Ishikawa (cell line): ENCODE data around the gene SLC25A52.

Experiments used
- CEBPB ChIP-seq: IDR thresholded peaks from 2 replicates; pipeline ENCODE4 v1.6.1; 2012
- CREB1 ChIP-seq: IDR thresholded peaks from 2 replicates; pipeline ENCODE4 v1.6.1; 2012; ENCODE audit warnings: low read depth
- EGR1 ChIP-seq: IDR thresholded peaks from 2 replicates; pipeline ENCODE4 v1.6.1; 2012
- EP300 ChIP-seq: IDR thresholded peaks from 2 replicates; pipeline ENCODE4 v1.6.1; 2012; ENCODE audit warnings: borderline replicate concordance
- FOXM1 ChIP-seq: IDR thresholded peaks from 2 replicates; pipeline ENCODE4 v1.6.1; 2012; ENCODE audit warnings: low read depth, borderline replicate concordance
- NFIC ChIP-seq: IDR thresholded peaks from 2 replicates; pipeline ENCODE4 v1.6.1; 2012
- RAD21 ChIP-seq: IDR thresholded peaks from 2 replicates; pipeline ENCODE4 v1.6.1; 2012; ENCODE audit warnings: low read depth
- REST ChIP-seq: IDR thresholded peaks from 2 replicates; pipeline ENCODE4 v1.6.1; 2012; ENCODE audit warnings: low read depth, mild to moderate bottlenecking
- TAF1 ChIP-seq: IDR thresholded peaks from 2 replicates; pipeline ENCODE4 v1.6.1; 2012; ENCODE audit warnings: low read depth, mild to moderate bottlenecking
- TCF12 ChIP-seq: IDR thresholded peaks from 2 replicates; pipeline ENCODE4 v1.6.1; 2012; ENCODE audit warnings: low read depth
- TEAD4 ChIP-seq: IDR thresholded peaks from 2 replicates; pipeline ENCODE4 v1.6.1; 2012
- USF1 ChIP-seq: IDR thresholded peaks from 2 replicates; pipeline ENCODE4 v1.6.1; 2012
- YY1 ChIP-seq: IDR thresholded peaks from 2 replicates; pipeline ENCODE4 v1.6.1; 2012; ENCODE audit warnings: low read depth
- ZBTB7A ChIP-seq: IDR thresholded peaks from 2 replicates; pipeline ENCODE4 v1.6.1; 2012; ENCODE audit warnings: low read depth
- TF ChIP-seq, protein P1 (sequence below): IDR thresholded peaks from 2 replicates; pipeline ENCODE4 v1.6.1; 2012

The SLC25A52 gene, protein sequence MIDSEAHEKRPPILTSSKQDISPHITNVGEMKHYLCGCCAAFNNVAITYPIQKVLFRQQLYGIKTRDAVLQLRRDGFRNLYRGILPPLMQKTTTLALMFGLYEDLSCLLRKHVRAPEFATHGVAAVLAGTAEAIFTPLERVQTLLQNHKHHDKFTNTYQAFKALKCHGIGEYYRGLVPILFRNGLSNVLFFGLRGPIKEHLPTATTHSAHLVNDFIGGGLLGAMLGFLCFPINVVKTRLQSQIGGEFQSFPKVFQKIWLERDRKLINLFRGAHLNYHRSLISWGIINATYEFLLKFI

DNA sequence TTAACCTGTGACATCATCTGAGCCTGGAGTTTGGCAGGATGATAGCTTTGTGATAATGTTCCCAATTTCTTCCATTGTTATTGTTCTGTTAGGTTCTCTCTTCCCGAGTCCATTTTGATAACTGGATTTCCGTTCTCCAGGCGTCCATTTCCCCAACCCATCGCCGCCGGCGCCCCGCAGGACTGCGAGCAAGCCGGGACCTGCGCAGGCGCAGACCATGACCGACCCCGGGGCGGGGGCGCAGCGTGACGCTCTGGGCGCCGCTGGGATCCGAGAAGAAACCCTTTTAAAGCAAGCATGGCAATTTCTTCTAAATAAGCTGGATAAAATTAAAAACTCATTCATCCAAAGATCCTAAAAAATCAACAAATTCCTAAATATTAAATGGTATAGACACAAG, at the start of gene SLC25A52:
Gene SLC25A52 (minus strand): TSS at position 186 of the 400 bp plus-strand sequence. CDS start 219 bp downstream, outside the sequence.
- TF ChIP-seq, protein P1, sequence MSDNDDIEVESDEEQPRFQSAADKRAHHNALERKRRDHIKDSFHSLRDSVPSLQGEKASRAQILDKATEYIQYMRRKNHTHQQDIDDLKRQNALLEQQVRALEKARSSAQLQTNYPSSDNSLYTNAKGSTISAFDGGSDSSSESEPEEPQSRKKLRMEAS, result no peak
- no peak for TF ChIP-seq CEBPB
- TF ChIP-seq TAF1, result no peak
- TF ChIP-seq TEAD4, result no peak
- no peak for TF ChIP-seq YY1
- TF ChIP-seq TCF12, result no peak
- TF ChIP-seq NFIC, result no peak
- no peak for TF ChIP-seq FOXM1
- no peak for TF ChIP-seq EP300
- TF ChIP-seq CREB1, result no peak
- TF ChIP-seq EGR1, result no peak
- TF ChIP-seq REST, result no peak
- TF ChIP-seq ZBTB7A, result no peak
- no peak for TF ChIP-seq RAD21

GRCh38 chr18:31801078-31801477, 40.4 kb upstream of the SLC25A52 start:
- TF ChIP-seq NFIC (no peak), ZBTB7A (no peak), YY1 (no peak), REST (no peak), CREB1 (no peak), USF1 (no peak), EP300 (no peak)
- TF ChIP-seq, protein P1, result no peak

- TF ChIP-seq ZBTB7A (no peak), TEAD4 (no peak), NFIC (no peak), RAD21 (no peak), TCF12 (no peak), REST (no peak), FOXM1 (no peak), EP300 (no peak), CREB1 (no peak), CEBPB (no peak), TAF1 (no peak), USF1 (no peak)
- TF ChIP-seq, protein P1, result no peak
Measured at GRCh38 chr18:31798399-31798798, 37.7 kb upstream of the SLC25A52 start.

- TF ChIP-seq NFIC, result no peak
- no peak for TF ChIP-seq USF1
- TF ChIP-seq REST, result no peak
- no peak for TF ChIP-seq FOXM1
- TF ChIP-seq CREB1, result no peak
- no peak for TF ChIP-seq EP300
- TF ChIP-seq TCF12, result no peak
- no peak for TF ChIP-seq EGR1
- TF ChIP-seq TEAD4, result no peak
- no peak for TF ChIP-seq ZBTB7A
- TF ChIP-seq YY1, result no peak
- TF ChIP-seq, protein P1, result no peak
- no peak for TF ChIP-seq RAD21
- no peak for TF ChIP-seq TAF1
Measured at GRCh38 chr18:31795747-31796146, 35.1 kb upstream of the SLC25A52 start.
